Neural cell (in vitro differentiated cells): Measurements from ENCODE around the gene ZNF546. TPM values are rescaled to one million over a fixed set of nuclear protein-coding genes. Genes with fewer than 3 reads are reported as not detected.
A peak's percentile ranks its signal among the peaks of the same experiment; 100 is the strongest.

Experiments
- H2AFZ ChIP-seq: fragments of 200-600, 300-800 bp; sonication (generic), shearing (Covaris generic); 2 replicates; pipeline ENCODE4 v1.6.0; 2014; ENCODE audit warnings: low read depth, mild to moderate bottlenecking, antibody characterized with exemption, low read length, moderate library complexity
- H3F3A ChIP-seq: fragments of 200-600 bp; shearing (Covaris generic); 2 replicates; pipeline ENCODE4 v1.6.1; 2016; ENCODE audit warnings: mild to moderate bottlenecking, moderate library complexity, mixed read lengths, antibody characterized with exemption, low read length; ENCODE audit not compliant: insufficient read depth, poor library complexity, severe bottlenecking
- H3K27ac ChIP-seq: fragments of 200-600, 300-800 bp; sonication (generic), shearing (Covaris generic); 2 replicates; pipeline ENCODE4 v1.5.1; 2014; ENCODE audit warnings: mild to moderate bottlenecking, low read length, moderate library complexity
- H3K27me3 ChIP-seq: fragments of 300-800, 200-600 bp; sonication (generic), shearing (Covaris generic); 2 replicates; pipeline ENCODE4 v1.6.0; 2014; ENCODE audit warnings: mild to moderate bottlenecking, low read depth, low read length, moderate library complexity; ENCODE audit not compliant: insufficient read depth
- H3K36me3 ChIP-seq: fragments of 300-800, 200-600 bp; sonication (generic), shearing (Covaris generic); 2 replicates; pipeline ENCODE4 v1.5.1; 2014; ENCODE audit warnings: mild to moderate bottlenecking, antibody characterized with exemption, low read length, moderate library complexity; ENCODE audit not compliant: insufficient read depth
- H3K4me2 ChIP-seq: fragments of 300-800, 200-600 bp; sonication (generic), shearing (Covaris generic); 2 replicates; pipeline ENCODE4 v1.6.0; 2014; ENCODE audit warnings: mild to moderate bottlenecking, low read length
- H3K4me3 ChIP-seq: fragments of 300-800, 200-600 bp; sonication (generic), shearing (Covaris generic); 2 replicates; pipeline ENCODE4 v1.5.1; 2014; ENCODE audit warnings: mild to moderate bottlenecking, low read length, moderate library complexity
- H3K79me2 ChIP-seq: fragments of 200-600 bp; shearing (Covaris generic); replicated peaks from 2 replicates; pipeline ENCODE4 v1.6.0; 2014; ENCODE audit warnings: mild to moderate bottlenecking, low read length, moderate library complexity; ENCODE audit not compliant: insufficient read depth
- H3K9ac ChIP-seq: fragments of 300-800, 200-600 bp; sonication (generic), shearing (Covaris generic); 2 replicates; pipeline ENCODE4 v1.6.1; 2016; ENCODE audit warnings: mild to moderate bottlenecking, low read length, mixed read lengths
- H3K9me2 ChIP-seq: fragments of 200-600 bp; shearing (Covaris generic); 2 replicates; pipeline ENCODE4 v1.6.1; 2016; ENCODE audit warnings: mild to moderate bottlenecking, low read length, mixed read lengths; ENCODE audit not compliant: insufficient read depth
- H3K9me3 ChIP-seq: fragments of 200-600, 300-800 bp; sonication (generic), shearing (Covaris generic); 2 replicates; pipeline ENCODE4 v1.6.1; 2016; ENCODE audit warnings: mild to moderate bottlenecking, mixed run types, low read length, moderate library complexity, mixed read lengths
- H4K20me1 ChIP-seq: fragments of 200-600 bp; shearing (Covaris generic); 2 replicates; pipeline ENCODE4 v1.6.1; 2016; ENCODE audit warnings: mild to moderate bottlenecking, mixed run types; ENCODE audit not compliant: insufficient read depth
- EP300 ChIP-seq: fragments of 450-650 bp; conservative IDR thresholded peaks from 2 replicates; pipeline ENCODE4 v1.6.1; 2014; ENCODE audit warnings: antibody characterized with exemption, mild to moderate bottlenecking, moderate library complexity; ENCODE audit not compliant: poor library complexity, severe bottlenecking
- EZH2 ChIP-seq: fragments of 200-600, 300-800 bp; shearing (Covaris generic), sonication (generic); IDR thresholded peaks from 2 replicates; pipeline ENCODE4 v1.6.1; 2014; ENCODE audit warnings: antibody characterized with exemption, low read length, borderline replicate concordance, mild to moderate bottlenecking; ENCODE audit not compliant: insufficient read depth, poor library complexity, severe bottlenecking
- MXI1 ChIP-seq: fragments of 450-650 bp; conservative IDR thresholded peaks from 2 replicates; pipeline ENCODE4 v1.6.1; 2014; ENCODE audit warnings: antibody characterized with exemption, mild to moderate bottlenecking; ENCODE audit not compliant: poor library complexity, severe bottlenecking
- POLR2AphosphoS5 ChIP-seq: IDR thresholded peaks from 2 replicates; pipeline ENCODE4 v1.6.1; 2012
- RAD21 ChIP-seq: fragments of 450-650 bp; conservative IDR thresholded peaks from 2 replicates; pipeline ENCODE4 v1.6.1; 2014; ENCODE audit warnings: antibody characterized with exemption, mild to moderate bottlenecking, moderate library complexity
- REST ChIP-seq: IDR thresholded peaks from 2 replicates; pipeline ENCODE4 v1.6.1; 2012; ENCODE audit warnings: borderline replicate concordance
- SMC3 ChIP-seq: fragments of 450-650 bp; conservative IDR thresholded peaks from 2 replicates; pipeline ENCODE4 v1.6.1; 2014; ENCODE audit warnings: antibody characterized with exemption, mild to moderate bottlenecking, moderate library complexity; ENCODE audit not compliant: poor library complexity
- TAF1 ChIP-seq: IDR thresholded peaks from 2 replicates; pipeline ENCODE4 v1.6.1; 2012; ENCODE audit warnings: low read depth
- polyA plus RNA-seq: library from polyadenylated mRNA; depleted of rRNA; stranded (reverse); fragments of >200 nt; gene quantifications from 2 replicates; pipeline ENCODE4 v1.2.3, GENCODE V29; 2014
- TF ChIP-seq, protein P1 (sequence below): fragments of 450-650 bp; IDR thresholded peaks from 2 replicates; pipeline ENCODE4 v1.5.1; 2014; ENCODE audit warnings: antibody characterized with exemption, mild to moderate bottlenecking, moderate library complexity; ENCODE audit not compliant: poor library complexity, severe bottlenecking

The ZNF546 gene
- polyA plus RNA-seq, 1 donor from 2014 or later: 8.0 TPM

- Histone ChIP-seq H3K27me3 (no peaks in the 10 kb centered on the region), H3F3A (no peaks in the 10 kb centered on the region), H3K27ac (no peak overlapping the region), H3K9ac (no peak overlapping the region), H3K9me2 (no peaks in the 10 kb centered on the region), H3K4me3 (peak overlapping the region; percentile 84), H2AFZ (no peak overlapping the region), H3K9me3 (peaks cover 22% of the 10 kb centered on the region), H3K4me2 (no peak overlapping the region), H3K36me3 (no peaks in the 10 kb centered on the region), H4K20me1 (no peaks in the 10 kb centered on the region), H3K79me2 (peaks cover 36% of the 10 kb centered on the region)
- TF ChIP-seq RAD21: no peak
- TF ChIP-seq MXI1: no peak
- TF ChIP-seq EZH2: no peak
- TF ChIP-seq TAF1: no peak
- no peak for TF ChIP-seq REST
These were observed 60.3 kb downstream of the ZNF546 start for GRCh38 chr19:40057166-40057565.

DNA sequence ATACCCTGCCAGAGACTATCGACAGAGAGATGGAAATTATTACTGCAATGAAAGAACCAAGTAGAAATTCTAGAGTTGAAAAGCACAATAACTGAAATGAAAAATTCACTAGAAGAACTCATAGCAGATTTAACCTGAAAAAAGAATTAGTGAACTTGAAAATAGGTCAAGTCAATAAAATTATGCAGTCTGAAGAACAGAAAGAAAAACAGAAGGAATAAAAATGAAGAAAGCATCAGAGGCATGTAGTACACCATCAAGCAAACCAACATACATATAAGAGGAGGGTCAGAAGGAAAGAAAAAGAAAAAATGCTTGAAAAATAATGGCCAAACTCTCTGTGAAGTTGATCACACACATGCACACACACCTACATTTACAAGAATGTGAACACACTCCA, 62.8 kb downstream of the ZNF546 start:
- Histone ChIP-seq H3K79me2 (peaks cover 13% of the 10 kb centered on the region), H3K4me3 (no peak overlapping the region), H3K27me3 (no peaks in the 10 kb centered on the region), H3K9me2 (no peaks in the 10 kb centered on the region), H3K4me2 (no peak overlapping the region), H3K27ac (no peak overlapping the region), H4K20me1 (no peaks in the 10 kb centered on the region), H3K9me3 (peaks cover 16% of the 10 kb centered on the region), H2AFZ (no peak overlapping the region), H3F3A (no peaks in the 10 kb centered on the region), H3K9ac (no peak overlapping the region), H3K36me3 (no peaks in the 10 kb centered on the region)
- TF ChIP-seq TAF1 (no peak), EP300 (no peak), RAD21 (no peak), EZH2 (no peak), POLR2AphosphoS5 (no peak), REST (no peak), MXI1 (no peak), SMC3 (no peak)
- TF ChIP-seq, protein P1, sequence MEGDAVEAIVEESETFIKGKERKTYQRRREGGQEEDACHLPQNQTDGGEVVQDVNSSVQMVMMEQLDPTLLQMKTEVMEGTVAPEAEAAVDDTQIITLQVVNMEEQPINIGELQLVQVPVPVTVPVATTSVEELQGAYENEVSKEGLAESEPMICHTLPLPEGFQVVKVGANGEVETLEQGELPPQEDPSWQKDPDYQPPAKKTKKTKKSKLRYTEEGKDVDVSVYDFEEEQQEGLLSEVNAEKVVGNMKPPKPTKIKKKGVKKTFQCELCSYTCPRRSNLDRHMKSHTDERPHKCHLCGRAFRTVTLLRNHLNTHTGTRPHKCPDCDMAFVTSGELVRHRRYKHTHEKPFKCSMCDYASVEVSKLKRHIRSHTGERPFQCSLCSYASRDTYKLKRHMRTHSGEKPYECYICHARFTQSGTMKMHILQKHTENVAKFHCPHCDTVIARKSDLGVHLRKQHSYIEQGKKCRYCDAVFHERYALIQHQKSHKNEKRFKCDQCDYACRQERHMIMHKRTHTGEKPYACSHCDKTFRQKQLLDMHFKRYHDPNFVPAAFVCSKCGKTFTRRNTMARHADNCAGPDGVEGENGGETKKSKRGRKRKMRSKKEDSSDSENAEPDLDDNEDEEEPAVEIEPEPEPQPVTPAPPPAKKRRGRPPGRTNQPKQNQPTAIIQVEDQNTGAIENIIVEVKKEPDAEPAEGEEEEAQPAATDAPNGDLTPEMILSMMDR: no peak
